GM11168 (cell line): ENCODE data around the gene SPX.

ENCODE experiments used
- in situ Hi-C: fragments of 300-500 bp; cut with MboI; formaldehyde crosslinking; loops from one replicate; pipeline ENCODE4 v1.12.0; 2022; ENCODE audit warnings: low sequenced_read_pairs; ENCODE audit not compliant: unreplicated experiment

The SPX gene

GRCh38 chr12:21573733-21574358 is 47.8 kb downstream of the SPX start:
- in situ Hi-C loops: no loop called here

GRCh38 chr12:21576431-21576830 is 50.3 kb downstream of the SPX start:
- in situ Hi-C loops: no loop called here

GRCh38 chr12:21577516-21577915 is 51.4 kb downstream of the SPX start:
- in situ Hi-C loops: no loop called here

GRCh38 chr12:21580748-21581516 is 54.8 kb downstream of the SPX start:
- in situ Hi-C loops: no loop called here
